Tibial nerve (tissue), 4 donors: ENCODE results near the gene B3GALT5. TPM values are rescaled to one million over a fixed set of nuclear protein-coding genes. Genes with fewer than 3 reads are reported as not detected.

Experiments used
- DNase-seq, 2 donors: peaks; one replicate each; pipeline ENCODE4 v3.0.0-alpha.2; 2019; ENCODE audit warnings: low spot score in 2 of 2
- H3K27ac ChIP-seq, 4 donors: fragments of 200-600 bp; sonication (generic) in 3 of 4; one replicate each; pipeline ENCODE4 v1.5.1; 2017 to 2019; ENCODE audit warnings: mild to moderate bottlenecking in 1 of 4
- H3K27me3 ChIP-seq, 2 donors: fragments of 200-600 bp; sonication (generic) in 1 of 2; one replicate each; pipeline versions ENCODE4 v1.5.1 to v1.6.0; 2017 to 2019
- H3K36me3 ChIP-seq, 3 donors: fragments of 200-600 bp; sonication (generic); one replicate each; pipeline ENCODE4 v1.5.1; 2018 to 2019
- H3K4me1 ChIP-seq, 4 donors: fragments of 200-600 bp; sonication (generic) in 3 of 4; one replicate each; pipeline ENCODE4 v1.5.1; 2017 to 2019
- H3K4me3 ChIP-seq, 4 donors: fragments of 200-600 bp; sonication (generic) in 3 of 4; one replicate each; pipeline ENCODE4 v1.5.1; 2017 to 2019; ENCODE audit warnings: mild to moderate bottlenecking in 1 of 4, moderate library complexity in 1 of 4
- H3K9me3 ChIP-seq, 4 donors: fragments of 200-600 bp; sonication (generic) in 3 of 4; one replicate each; pipeline ENCODE4 v1.5.1; 2017 to 2019
- CTCF ChIP-seq, 5 experiments: fragments of 200-600 bp in 3 of 5; fragments of 450-650 bp in 2 of 5; sonication (generic) in 3 of 5; IDR thresholded peaks; one replicate each; pipeline ENCODE4 v1.5.1; 2016 to 2019; ENCODE audit warnings: antibody characterized with exemption in 5 of 5, mild to moderate bottlenecking in 3 of 5, moderate library complexity in 2 of 5
- EP300 ChIP-seq, 2 donors: sonication (generic); formaldehyde crosslinking; IDR thresholded peaks; one replicate each; pipeline ENCODE4 v1.6.1; 2017; ENCODE audit warnings: antibody characterized with exemption in 2 of 2, mild to moderate bottlenecking in 1 of 2
- POLR2A ChIP-seq, 2 donors: fragments of 450-650 bp; IDR thresholded peaks; one replicate each; pipeline ENCODE4 v1.6.1; 2017; ENCODE audit warnings: antibody characterized with exemption in 2 of 2, mild to moderate bottlenecking in 2 of 2, moderate library complexity in 2 of 2
- WGBS, 2 donors: methylation state at CpG; one replicate each; pipeline ENCODE4 v1.1.5; 2018; 5-methylcytosine and 5-hydroxymethylcytosine counted together
- total RNA-seq, 4 donors: library from RNA; depleted of rRNA; stranded (reverse); fragments of >200 nt; gene quantifications; one replicate each; pipeline ENCODE4 v1.1.0, GENCODE V29; 2016

Gene B3GALT5
- total RNA-seq, 4 donors from 2014 or later: not detected

DNA sequence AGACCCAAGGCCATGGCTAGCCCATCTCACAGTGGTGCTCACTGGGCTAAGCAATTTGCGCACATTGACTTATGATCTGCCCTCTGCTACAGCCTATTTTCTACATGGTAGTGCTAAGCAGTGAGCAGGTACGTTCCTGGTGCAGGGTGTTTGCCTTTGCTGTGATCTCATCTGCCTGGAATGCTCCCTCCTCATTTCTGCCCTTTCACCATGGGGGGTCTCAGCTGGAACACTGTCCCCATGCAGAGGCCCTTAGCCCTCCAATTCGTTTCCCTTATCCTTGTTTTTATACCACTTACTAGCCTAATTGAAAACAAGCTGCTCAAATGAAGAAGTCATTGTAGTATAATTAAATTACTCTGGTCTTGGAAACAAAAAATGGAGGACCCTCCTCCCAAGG lies 2.0 kb upstream of the B3GALT5 start:
- Histone ChIP-seq H3K27me3 (peaks cover 0 to 42% of the 10 kb centered on the region in 2 donors), H3K27ac (no peak overlapping the region), H3K4me1 (peaks cover 0 to 14% (median 0%) of the 10 kb centered on the region in 4 donors), H3K9me3 (no peaks in the 10 kb centered on the region), H3K4me3 (no peak overlapping the region), H3K36me3 (no peaks in the 10 kb centered on the region)
- DNase-seq: no peak
- no peak for TF ChIP-seq POLR2A (IDR thresholded peaks at IDR 0.05)
- no peak for TF ChIP-seq CTCF (IDR thresholded peaks at IDR 0.05)
- TF ChIP-seq EP300 (IDR thresholded peaks at IDR 0.05): no peak
- 66% methylated on average over 3 of the region's 3 CpGs for WGBS, 2 donors

DNA sequence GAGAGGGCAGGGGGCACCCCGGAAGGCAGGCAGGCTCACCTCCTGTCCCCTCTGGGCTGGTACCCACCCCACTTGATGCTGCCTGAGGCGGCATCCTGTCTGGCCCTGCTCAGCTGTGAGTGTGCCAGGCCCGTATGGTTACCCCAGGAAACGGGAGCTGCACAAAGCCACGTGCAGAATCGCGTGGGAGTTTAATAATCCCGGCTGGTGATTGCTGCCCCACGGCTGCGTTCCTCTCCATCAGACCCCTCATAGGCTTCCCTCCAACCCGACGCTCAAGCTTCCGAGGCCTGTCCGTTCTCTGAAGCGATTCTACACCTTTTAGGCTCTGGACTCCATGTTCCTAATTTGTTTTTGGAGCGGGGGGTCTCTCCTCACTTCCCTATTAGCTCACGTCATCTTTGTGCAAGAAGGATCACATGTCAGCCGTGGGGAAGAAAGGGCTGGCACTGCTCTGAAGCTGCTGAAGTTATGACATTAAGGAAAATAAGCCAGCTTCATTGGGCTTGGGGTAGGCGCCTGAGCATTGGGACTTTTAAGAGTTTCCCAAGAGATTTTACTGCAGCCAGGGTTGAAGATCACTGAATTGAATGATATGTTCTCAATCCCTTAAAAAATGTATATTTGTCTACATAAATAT lies 1.1 kb upstream of the B3GALT5 start:
- Histone ChIP-seq H3K36me3 (no peaks in the 10 kb centered on the region), H3K4me1 (peaks cover 0 to 14% (median 0%) of the 10 kb centered on the region in 4 donors), H3K27ac (no peak overlapping the region), H3K27me3 (peaks cover 0 to 42% of the 10 kb centered on the region in 2 donors), H3K4me3 (no peak overlapping the region), H3K9me3 (no peaks in the 10 kb centered on the region)
- WGBS, 2 donors: 25 to 29% methylated on average over 18 to 19 of the region's 19 CpGs
- DNase-seq: no peak
- TF ChIP-seq POLR2A (IDR thresholded peaks at IDR 0.05): no peak
- TF ChIP-seq CTCF (IDR thresholded peaks at IDR 0.05): no peak
- TF ChIP-seq EP300 (IDR thresholded peaks at IDR 0.05): no peak

GRCh38 chr21:39613041-39613934 lies 548 bp downstream of the B3GALT5 start:
- Histone ChIP-seq H3K36me3 (no peaks in the 10 kb centered on the region), H3K4me1 (peaks cover 0 to 14% (median 0%) of the 10 kb centered on the region in 4 donors), H3K4me3 (peak overlapping the region in 1 of 4 donors; percentile 45), H3K27me3 (peaks cover 0 to 42% of the 10 kb centered on the region in 2 donors), H3K27ac (no peak overlapping the region), H3K9me3 (no peaks in the 10 kb centered on the region)
- TF ChIP-seq POLR2A (IDR thresholded peaks at IDR 0.05) (no peak), CTCF (IDR thresholded peaks at IDR 0.05) (no peak), EP300 (IDR thresholded peaks at IDR 0.05) (no peak)
- 9 to 12% methylated on average over 20 to 27 of the region's 47 CpGs for WGBS, 2 donors
- DNase-seq: no peak

GRCh38 chr21:39616211-39616772 lies 3.6 kb downstream of the B3GALT5 start:
- Histone ChIP-seq H3K27ac (no peak overlapping the region), H3K9me3 (no peaks in the 10 kb centered on the region), H3K4me3 (no peak overlapping the region), H3K4me1 (peaks cover 0 to 14% (median 0%) of the 10 kb centered on the region in 4 donors), H3K36me3 (no peaks in the 10 kb centered on the region), H3K27me3 (peaks cover 0 to 36% of the 10 kb centered on the region in 2 donors)
- TF ChIP-seq EP300 (IDR thresholded peaks at IDR 0.05) (no peak), POLR2A (IDR thresholded peaks at IDR 0.05) (no peak), CTCF (IDR thresholded peaks at IDR 0.05) (no peak)
- 56% methylated on average over 5 of the region's 5 CpGs for WGBS, 2 donors
- no peak for DNase-seq

- no peak for TF ChIP-seq POLR2A (IDR thresholded peaks at IDR 0.05)
- TF ChIP-seq CTCF (IDR thresholded peaks at IDR 0.05): no peak
- no peak for TF ChIP-seq EP300 (IDR thresholded peaks at IDR 0.05)
- H3K4me3 ChIP-seq: no peak overlapping the region
- DNase-seq: no peak
Measured at GRCh38 chr21:39620856-39621255, 8.1 kb downstream of the B3GALT5 start.

More at GRCh38 chr21:39620856-39621255, 8.1 kb downstream of the B3GALT5 start:
- Histone ChIP-seq H3K4me1 (no peaks in the 10 kb centered on the region), H3K36me3 (no peaks in the 10 kb centered on the region), H3K27me3 (no peaks in the 10 kb centered on the region), H3K9me3 (peaks cover 0 to 9% (median 0%) of the 10 kb centered on the region in 4 donors), H3K27ac (no peak overlapping the region)
